H9 (cell line): Measurements from ENCODE around the gene TEX261. TPM values are rescaled to one million over a fixed set of nuclear protein-coding genes. Genes with fewer than 3 reads are reported as not detected.

Source experiments
- DNase-seq: peaks from one replicate; pipeline ENCODE4 v3.0.0-alpha.2; 2017
- H2AFZ ChIP-seq: one replicate; pipeline ENCODE4 v1.6.1; 2013; ENCODE audit warnings: mild to moderate bottlenecking, low read length, control low read depth, moderate library complexity
- H2AK5ac ChIP-seq: 2 replicates; pipeline ENCODE4 v1.6.1; 2013; ENCODE audit warnings: low read length, control low read depth, mixed read lengths; ENCODE audit not compliant: insufficient read length
- H2BK120ac ChIP-seq: one replicate; pipeline ENCODE4 v1.6.1; 2013; ENCODE audit warnings: low read depth, mild to moderate bottlenecking, low read length, control low read depth, inconsistent platforms; ENCODE audit not compliant: poor library complexity, severe bottlenecking
- H2BK12ac ChIP-seq: 2 replicates; pipeline ENCODE4 v1.6.1; 2013; ENCODE audit warnings: low read length, control low read depth, mixed read lengths, low read depth; ENCODE audit not compliant: insufficient read length
- H2BK15ac ChIP-seq: 2 replicates; pipeline ENCODE4 v1.6.1; 2013; ENCODE audit warnings: low read depth, low read length, control low read depth
- H2BK20ac ChIP-seq: one replicate; pipeline ENCODE4 v1.6.1; 2013; ENCODE audit warnings: low read depth, mild to moderate bottlenecking, low read length, control low read depth, inconsistent platforms; ENCODE audit not compliant: poor library complexity, severe bottlenecking
- H2BK5ac ChIP-seq: 2 replicates; pipeline ENCODE4 v1.6.1; 2013; ENCODE audit warnings: low read length, control low read depth, mixed read lengths; ENCODE audit not compliant: insufficient read length
- H3K14ac ChIP-seq: 2 replicates; pipeline ENCODE4 v1.6.1; 2013; ENCODE audit warnings: low read length, control low read depth; ENCODE audit not compliant: insufficient read depth
- H3K18ac ChIP-seq: 2 replicates; pipeline ENCODE4 v1.6.1; 2013; ENCODE audit warnings: low read depth, mild to moderate bottlenecking, mixed read lengths, low read length, control low read depth; ENCODE audit not compliant: insufficient read length
- H3K23ac ChIP-seq: 2 replicates; pipeline ENCODE4 v1.6.1; 2013; ENCODE audit warnings: low read length, control low read depth, mixed read lengths, low read depth; ENCODE audit not compliant: insufficient read length
- H3K23me2 ChIP-seq: 2 replicates; pipeline ENCODE4 v1.6.1; 2013; ENCODE audit warnings: low read depth, mild to moderate bottlenecking, mixed read lengths, low read length, control low read depth; ENCODE audit not compliant: insufficient read length, poor library complexity, severe bottlenecking
- H3K27ac ChIP-seq: 2 replicates; pipeline ENCODE4 v1.5.1; 2013; ENCODE audit warnings: low read length, control low read depth, mixed read lengths, low read depth; ENCODE audit not compliant: insufficient read length
- H3K27me3 ChIP-seq: 2 replicates; pipeline ENCODE4 v1.6.1; 2013; ENCODE audit warnings: low read length, control low read depth, inconsistent platforms; ENCODE audit not compliant: insufficient read depth
- H3K4ac ChIP-seq: 2 replicates; pipeline ENCODE4 v1.6.1; 2013; ENCODE audit warnings: low read depth, mild to moderate bottlenecking, control low read depth, inconsistent platforms, low read length, moderate library complexity
- H3K4me1 ChIP-seq: 2 replicates; pipeline ENCODE4 v1.6.1; 2013; ENCODE audit warnings: low read length, control low read depth, inconsistent platforms; ENCODE audit not compliant: insufficient read depth
- H3K4me2 ChIP-seq: 2 replicates; pipeline ENCODE4 v1.6.1; 2013; ENCODE audit warnings: low read length, control low read depth, mixed read lengths; ENCODE audit not compliant: insufficient read length, insufficient read depth
- H3K56ac ChIP-seq: 2 replicates; pipeline ENCODE4 v1.6.1; 2013; ENCODE audit warnings: low read depth, mild to moderate bottlenecking, mixed read lengths, low read length, control low read depth; ENCODE audit not compliant: insufficient read length
- H3K79me1 ChIP-seq: 2 replicates; pipeline ENCODE4 v1.6.1; 2013; ENCODE audit warnings: low read depth, mild to moderate bottlenecking, moderate library complexity, low read length, control low read depth, inconsistent platforms; ENCODE audit not compliant: insufficient read depth, poor library complexity, severe bottlenecking
- H3K79me2 ChIP-seq: 2 replicates; pipeline ENCODE4 v1.6.1; 2013; ENCODE audit warnings: low read length, control low read depth, inconsistent platforms; ENCODE audit not compliant: insufficient read depth
- H3K9ac ChIP-seq: 2 replicates; pipeline ENCODE4 v1.6.1; 2013; ENCODE audit warnings: low read length, control low read depth, mixed read lengths; ENCODE audit not compliant: insufficient read length; ENCODE audit errors: extremely low read depth
- H3K9me3 ChIP-seq: one replicate; pipeline ENCODE4 v1.6.1; 2013; ENCODE audit warnings: low read depth, low read length, inconsistent platforms; ENCODE audit not compliant: control insufficient read depth
- H3T11ph ChIP-seq: one replicate; pipeline ENCODE4 v1.6.1; 2013; ENCODE audit warnings: mild to moderate bottlenecking, low read length, control low read depth, inconsistent platforms
- H4K20me1 ChIP-seq: one replicate; pipeline ENCODE4 v1.6.1; 2013; ENCODE audit not compliant: control insufficient read depth, insufficient read length, insufficient read depth
- H4K5ac ChIP-seq: 2 replicates; pipeline ENCODE4 v1.6.1; 2013; ENCODE audit warnings: low read depth, mild to moderate bottlenecking, mixed read lengths, low read length, control low read depth; ENCODE audit not compliant: insufficient read length
- H4K8ac ChIP-seq: replicated peaks from 2 replicates; pipeline ENCODE4 v1.6.1; 2013; ENCODE audit warnings: low read length, control low read depth, mixed read lengths, low read depth; ENCODE audit not compliant: insufficient read length
- H4K91ac ChIP-seq: 2 replicates; pipeline ENCODE4 v1.6.1; 2013; ENCODE audit warnings: low read depth, mild to moderate bottlenecking, moderate library complexity, mixed read lengths, low read length, control low read depth; ENCODE audit not compliant: insufficient read length
- H3K27ac Mint-ChIP-seq, 3 experiments: 2 replicates in 2 of 3; 3 replicates in 1 of 3; pipeline ENCODE4 v1.8.0; 2020 to 2021; ENCODE audit warnings: mixed read lengths in 3 of 3, mild to moderate bottlenecking in 1 of 3, moderate library complexity in 1 of 3
- H3K27me3 Mint-ChIP-seq: 2 replicates; pipeline ENCODE4 v1.8.0; 2021; ENCODE audit warnings: low read depth, mild to moderate bottlenecking, moderate library complexity, mixed read lengths
- H3K36me3 Mint-ChIP-seq, 3 experiments: 2 replicates in 2 of 3; 3 replicates in 1 of 3; pipeline ENCODE4 v1.8.0; 2020 to 2021; ENCODE audit warnings: low read depth in 3 of 3, mixed read lengths in 3 of 3; ENCODE audit not compliant: insufficient read depth in 1 of 3
- H3K4me1 Mint-ChIP-seq, 2 experiments: 2 replicates each; pipeline ENCODE4 v1.8.0; 2020; ENCODE audit warnings: mixed read lengths in 2 of 2
- H3K4me3 Mint-ChIP-seq, 2 experiments: 2 replicates in 1 of 2; 3 replicates in 1 of 2; pipeline ENCODE4 v1.8.0; 2020 to 2021; ENCODE audit warnings: mild to moderate bottlenecking in 2 of 2, mixed read lengths in 2 of 2, moderate library complexity in 1 of 2
- H3K9me3 Mint-ChIP-seq, 2 experiments: 2 replicates in 1 of 2; 3 replicates in 1 of 2; pipeline ENCODE4 v1.8.0; 2020; ENCODE audit warnings: mild to moderate bottlenecking in 2 of 2, mixed read lengths in 2 of 2, moderate library complexity in 1 of 2
- WGBS: extraction: QIAGEN DNeasy Blood & Tissue Kit; methylation state at CpG from one replicate; pipeline ENCODE4 v1.1.7; 2013; ENCODE audit warnings: missing lambda C conversion rate, low lambda C conversion rate, mixed read lengths; ENCODE audit not compliant: insufficient read length; ENCODE audit errors: extremely low coverage; 5-methylcytosine and 5-hydroxymethylcytosine counted together
- total RNA-seq: library from RNA; stranded (reverse); gene quantifications from 2 replicates; pipeline ENCODE4 v1.2.1, GENCODE V29; 2021
- TF ChIP-seq, protein P1 (sequence below): fragments of 200-600 bp; sonication (generic); conservative IDR thresholded peaks from 3 replicates; pipeline ENCODE4 v1.8.0; 2021; ENCODE audit warnings: antibody characterized with exemption, mild to moderate bottlenecking

TEX261 gene
- total RNA-seq, 1 experiment from 2014 or later: 19.2 TPM

DNA sequence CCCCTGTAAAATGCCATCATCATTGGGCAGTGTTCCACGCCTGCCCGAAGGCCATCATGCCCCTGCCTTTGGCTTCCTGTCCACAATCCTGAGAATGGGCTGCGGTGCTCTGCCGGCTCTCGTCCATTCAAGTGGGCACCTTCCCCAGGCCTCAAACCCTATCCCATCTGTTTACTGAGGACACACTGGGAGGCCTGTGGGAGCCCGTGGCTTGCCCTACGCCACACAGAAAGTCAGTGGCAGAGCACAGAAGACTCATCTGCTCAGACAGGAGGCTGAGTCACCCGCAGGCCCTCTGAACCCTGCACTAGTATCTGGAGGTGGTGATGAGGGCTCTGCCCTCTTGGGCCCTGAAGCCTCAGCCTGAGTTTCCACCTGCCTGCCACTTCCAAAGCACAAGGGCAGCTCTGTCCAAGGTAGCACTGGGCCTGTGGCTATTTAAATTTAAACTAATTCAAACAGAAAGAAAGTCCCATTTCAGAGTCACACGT, 35.4 kb downstream of the TEX261 start:
- no peaks in the 10 kb centered on the region for H3K4me1 Mint-ChIP-seq
- H3K4me2 ChIP-seq: no peak overlapping the region
- H3K79me2 ChIP-seq: no peaks in the 10 kb centered on the region
- H2BK20ac ChIP-seq: no peak overlapping the region
- no peak overlapping the region for H2AK5ac ChIP-seq
- no peak overlapping the region for H2AFZ ChIP-seq
- peaks cover 3% of the 10 kb centered on the region for H4K20me1 ChIP-seq
- no peak overlapping the region for H3K27ac ChIP-seq
- H3K18ac ChIP-seq: no peak overlapping the region
- no peak overlapping the region for H3T11ph ChIP-seq
- no peak overlapping the region for H3K4ac ChIP-seq
- peaks cover 7% of the 10 kb centered on the region; the same call in 1 of the 2 replicates for H3K27me3 ChIP-seq
- H3K27ac Mint-ChIP-seq: no peak overlapping the region
- no peak overlapping the region for H3K14ac ChIP-seq
- TF ChIP-seq, protein P1, sequence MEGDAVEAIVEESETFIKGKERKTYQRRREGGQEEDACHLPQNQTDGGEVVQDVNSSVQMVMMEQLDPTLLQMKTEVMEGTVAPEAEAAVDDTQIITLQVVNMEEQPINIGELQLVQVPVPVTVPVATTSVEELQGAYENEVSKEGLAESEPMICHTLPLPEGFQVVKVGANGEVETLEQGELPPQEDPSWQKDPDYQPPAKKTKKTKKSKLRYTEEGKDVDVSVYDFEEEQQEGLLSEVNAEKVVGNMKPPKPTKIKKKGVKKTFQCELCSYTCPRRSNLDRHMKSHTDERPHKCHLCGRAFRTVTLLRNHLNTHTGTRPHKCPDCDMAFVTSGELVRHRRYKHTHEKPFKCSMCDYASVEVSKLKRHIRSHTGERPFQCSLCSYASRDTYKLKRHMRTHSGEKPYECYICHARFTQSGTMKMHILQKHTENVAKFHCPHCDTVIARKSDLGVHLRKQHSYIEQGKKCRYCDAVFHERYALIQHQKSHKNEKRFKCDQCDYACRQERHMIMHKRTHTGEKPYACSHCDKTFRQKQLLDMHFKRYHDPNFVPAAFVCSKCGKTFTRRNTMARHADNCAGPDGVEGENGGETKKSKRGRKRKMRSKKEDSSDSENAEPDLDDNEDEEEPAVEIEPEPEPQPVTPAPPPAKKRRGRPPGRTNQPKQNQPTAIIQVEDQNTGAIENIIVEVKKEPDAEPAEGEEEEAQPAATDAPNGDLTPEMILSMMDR: no peak
- no peak overlapping the region for H3K23ac ChIP-seq
- no peaks in the 10 kb centered on the region for H3K79me1 ChIP-seq
- H2BK12ac ChIP-seq: no peak overlapping the region
- H2BK15ac ChIP-seq: no peak overlapping the region
- no peaks in the 10 kb centered on the region for H3K9me3 Mint-ChIP-seq
- H3K56ac ChIP-seq: no peak overlapping the region
- H2BK120ac ChIP-seq: no peak overlapping the region
- H2BK5ac ChIP-seq: no peak overlapping the region
- H3K9me3 ChIP-seq: no peaks in the 10 kb centered on the region
- peaks cover 78% of the 10 kb centered on the region for H3K27me3 Mint-ChIP-seq
- WGBS: no CpG with 5 or more reads among the region's 9 CpGs
- H3K23me2 ChIP-seq: no peaks in the 10 kb centered on the region
- no peak overlapping the region for H4K91ac ChIP-seq
- H3K36me3 Mint-ChIP-seq: no peaks in the 10 kb centered on the region
- H3K4me3 Mint-ChIP-seq: no peak overlapping the region
- H3K4me1 ChIP-seq: no peaks in the 10 kb centered on the region
- H3K9ac ChIP-seq: no peak overlapping the region
- H4K5ac ChIP-seq: no peak overlapping the region
- peak; percentile 20 for DNase-seq
- H4K8ac ChIP-seq: no peak overlapping the region
